NCI-H1105 treated with DMSO at 0.1 percent for 48 hours (cell line): ENCODE data around the gene PCDH9.

Source experiments
- DNase-seq: peaks from one replicate; lab custom pipeline; 2025; lab: John Stamatoyannopoulos, UW

The PCDH9 gene

GRCh38 chr13:66565279-66565678 is 664.9 kb downstream of the PCDH9 start:
- no peak for DNase-seq

- DNase-seq, result no peak
Observed at GRCh38 chr13:66563076-66563475, 667.1 kb downstream of the PCDH9 start.

GRCh38 chr13:66562054-66562453 is 668.1 kb downstream of the PCDH9 start:
- DNase-seq, result no peak

- no peak for DNase-seq
Observed at GRCh38 chr13:66560991-66561390, 669.1 kb downstream of the PCDH9 start.

GRCh38 chr13:66560189-66560588 is 669.9 kb downstream of the PCDH9 start:
- no peak for DNase-seq

- DNase-seq, result no peak
Observed at GRCh38 chr13:66559093-66559492, 671.0 kb downstream of the PCDH9 start.

GRCh38 chr13:66558506-66558905 is 671.6 kb downstream of the PCDH9 start:
- no peak for DNase-seq

- DNase-seq, result no peak
Observed at GRCh38 chr13:66557357-66557756, 672.8 kb downstream of the PCDH9 start.

GRCh38 chr13:66556306-66556705 is 673.8 kb downstream of the PCDH9 start:
- DNase-seq, result no peak

- no peak for DNase-seq
Observed at GRCh38 chr13:66553391-66553790, 676.7 kb downstream of the PCDH9 start.

- no peak for DNase-seq
Observed at GRCh38 chr13:66551128-66551527, 679.0 kb downstream of the PCDH9 start.

- no peak for DNase-seq
Observed at GRCh38 chr13:66547685-66548084, 682.5 kb downstream of the PCDH9 start.

- DNase-seq, result no peak
Observed at GRCh38 chr13:66546534-66547379, 683.4 kb downstream of the PCDH9 start.

GRCh38 chr13:66543780-66544179 is 686.4 kb downstream of the PCDH9 start:
- no peak for DNase-seq

- DNase-seq, result no peak
Observed at GRCh38 chr13:66537417-66537816, 692.7 kb downstream of the PCDH9 start.

- no peak for DNase-seq
Observed at GRCh38 chr13:66536746-66537145, 693.4 kb downstream of the PCDH9 start.

- no peak for DNase-seq
Observed at GRCh38 chr13:66534561-66534960, 695.6 kb downstream of the PCDH9 start.

GRCh38 chr13:66532845-66533244 is 697.3 kb downstream of the PCDH9 start:
- DNase-seq, result no peak

GRCh38 chr13:66532146-66532545 is 698.0 kb downstream of the PCDH9 start:
- DNase-seq, result no peak

- no peak for DNase-seq
Observed at GRCh38 chr13:66530686-66531085, 699.5 kb downstream of the PCDH9 start.

GRCh38 chr13:66530158-66530557 is 700.0 kb downstream of the PCDH9 start:
- no peak for DNase-seq

GRCh38 chr13:66528944-66529576 is 701.1 kb downstream of the PCDH9 start:
- DNase-seq, result peak; percentile 74

GRCh38 chr13:66528180-66528579 is 702.0 kb downstream of the PCDH9 start:
- DNase-seq, result no peak
